K562 (cell line): ENCODE data around the gene GALNT7. TPM values are rescaled to one million over a fixed set of nuclear protein-coding genes. Genes with fewer than 3 reads are reported as not detected.

Experiments used
- CREM ChIP-seq: IDR thresholded peaks from 2 replicates; pipeline ENCODE4 v1.6.1; 2014; ENCODE audit warnings: antibody characterized with exemption, low read depth
- DACH1 ChIP-seq: fragments of 450-650 bp; IDR thresholded peaks from 2 replicates; pipeline ENCODE4 v1.6.1; 2018; ENCODE audit not compliant: partially characterized antibody
- ELF4 ChIP-seq: fragments of 450-650 bp; formaldehyde crosslinking; IDR thresholded peaks from 2 replicates; pipeline ENCODE4 v1.4.0; 2022; ENCODE audit warnings: missing genetic modification characterization
- FOXJ3 ChIP-seq: sonication (generic); formaldehyde crosslinking; IDR thresholded peaks from 2 replicates; pipeline ENCODE4 v1.4.0; 2020; ENCODE audit warnings: mild to moderate bottlenecking, missing genetic modification reagents
- GATA2 ChIP-seq: sonication (generic); formaldehyde crosslinking; IDR thresholded peaks from 2 replicates; pipeline ENCODE4 v1.4.0; 2020; ENCODE audit warnings: mild to moderate bottlenecking, missing genetic modification reagents
- HDAC1 ChIP-seq, 2 experiments: fragments of 450-650 bp; IDR thresholded peaks; 2 replicates each; pipeline ENCODE4 v1.6.1; 2016 to 2017; ENCODE audit warnings: inconsistent platforms in 1 of 2, mild to moderate bottlenecking in 1 of 2, moderate library complexity in 1 of 2
- NFE2 ChIP-seq: IDR thresholded peaks from 2 replicates; pipeline ENCODE4 v1.6.1; 2014; ENCODE audit warnings: antibody characterized with exemption, low read depth
- RCOR1 ChIP-seq, 2 experiments: IDR thresholded peaks; 2 replicates each; pipeline ENCODE4 v1.6.1; 2012; ENCODE audit warnings: low read depth in 2 of 2, low read length in 2 of 2, borderline replicate concordance in 1 of 2, improper control_type of control experiment in 1 of 2
- SMARCA4 ChIP-seq: fragments of 450-650 bp; IDR thresholded peaks from 2 replicates; pipeline ENCODE4 v1.6.1; 2016
- TAL1 ChIP-seq: fragments of 450-650 bp; IDR thresholded peaks from 2 replicates; pipeline ENCODE4 v1.6.1; 2016; ENCODE audit warnings: mild to moderate bottlenecking
- TCF3 ChIP-seq: sonication (generic); formaldehyde crosslinking; IDR thresholded peaks from 2 replicates; pipeline ENCODE4 v1.4.0; 2020; ENCODE audit warnings: mild to moderate bottlenecking, missing genetic modification reagents
- polyA plus RNA-seq, 8 experiments: library from polyadenylated mRNA; depleted of rRNA in 4 of 8; stranded (reverse) in 5 of 8; unstranded in 3 of 8; fragments of >200 nt; fragmentation: Nextera tagmentation in 2 of 8; fragmentation: Illumina TruSeq in 1 of 8; extraction: Ambion mirVana in 2 of 8; extraction: Trizol in 1 of 8; gene quantifications; 2 replicates each; pipeline versions ENCODE4 v1.2.1 to v1.2.3, GENCODE V29; 2011 to 2014; ENCODE audit warnings: inconsistent platforms in 1 of 8, missing spikeins in 1 of 8
- total RNA-seq, 7 experiments: library from RNA; depleted of rRNA in 6 of 7; stranded (reverse); fragments of >200 nt in 6 of 7; fragmentation: Illumina TruSeq in 2 of 7; extraction: Trizol in 2 of 7; gene quantifications; 2 replicates each; pipeline versions ENCODE4 v1.2.1 to v1.2.3, GENCODE V29; 2011 to 2021; ENCODE audit warnings: low replicate concordance in 1 of 7
- TF ChIP-seq, protein P1 (sequence below), 2 experiments: fragments of 450-650 bp; formaldehyde crosslinking in 1 of 2; IDR thresholded peaks; 2 replicates each; pipeline versions ENCODE4 v1.4.0 to v1.6.1; 2014 to 2020; ENCODE audit warnings: mild to moderate bottlenecking in 2 of 2, borderline replicate concordance in 1 of 2, low read depth in 1 of 2
- TF ChIP-seq, protein P2 (sequence below), 2 experiments: IDR thresholded peaks in 1 of 2; conservative IDR thresholded peaks in 1 of 2; 2 replicates each; pipeline ENCODE4 v1.6.1; 2016; ENCODE audit warnings: low read depth in 2 of 2, mild to moderate bottlenecking in 1 of 2, missing compliant biosample characterization in 1 of 2, missing genetic modification characterization in 1 of 2, moderate library complexity in 1 of 2

GALNT7 gene
- total and polyA plus RNA-seq, 9 of the 15 experiments (the other 6 are each of a cell fraction or from before 2014, with no cell fraction given): 16.7 to 38.7 (median 31.1) TPM

DNA sequence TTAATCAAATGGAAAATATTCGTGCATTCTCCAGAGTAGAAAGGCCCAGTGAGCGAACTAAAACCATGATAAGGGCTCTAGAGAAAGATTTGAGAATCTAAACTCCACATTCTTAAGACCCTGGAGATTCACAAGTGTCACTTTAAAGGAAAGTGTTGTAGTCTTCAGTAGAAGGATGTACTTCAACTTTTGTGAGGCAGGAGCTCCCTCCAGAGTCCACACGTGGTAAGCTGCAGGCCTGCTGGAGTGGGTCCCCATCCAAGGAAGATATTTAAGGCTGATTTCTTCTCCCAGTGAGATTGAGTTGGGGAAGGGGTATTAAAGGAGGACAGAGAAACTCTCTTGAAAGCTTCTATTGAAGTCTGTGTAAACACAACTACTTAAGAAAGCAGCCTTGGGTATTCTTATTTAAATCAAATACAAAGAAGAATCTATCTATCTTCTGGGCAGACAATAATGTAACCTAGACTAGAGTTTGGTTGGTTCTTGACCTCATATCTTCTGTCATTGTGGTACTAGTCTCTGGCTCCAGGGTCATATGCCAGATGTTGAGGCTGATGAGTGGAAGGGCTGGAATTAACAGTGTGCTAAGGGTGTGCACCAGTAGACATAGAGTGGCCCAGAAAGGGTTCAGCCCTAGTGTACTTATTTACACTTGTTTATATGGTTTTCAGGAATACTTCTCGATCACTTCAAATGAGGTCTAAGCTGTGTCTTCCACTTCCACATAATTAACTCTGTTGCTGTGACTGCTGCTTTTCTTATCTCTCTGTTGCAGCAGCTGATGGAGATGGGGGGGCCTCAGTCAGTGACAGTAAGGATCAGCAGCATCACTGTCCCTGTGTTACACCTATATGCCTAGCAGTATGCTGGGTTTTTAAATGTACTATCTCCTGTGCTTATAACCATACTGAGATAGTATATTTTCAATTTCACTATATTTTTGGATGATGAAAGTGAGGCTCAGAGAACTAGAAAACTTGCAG is 89.4 kb downstream of the GALNT7 start (continued):
- TF ChIP-seq, protein P1, sequence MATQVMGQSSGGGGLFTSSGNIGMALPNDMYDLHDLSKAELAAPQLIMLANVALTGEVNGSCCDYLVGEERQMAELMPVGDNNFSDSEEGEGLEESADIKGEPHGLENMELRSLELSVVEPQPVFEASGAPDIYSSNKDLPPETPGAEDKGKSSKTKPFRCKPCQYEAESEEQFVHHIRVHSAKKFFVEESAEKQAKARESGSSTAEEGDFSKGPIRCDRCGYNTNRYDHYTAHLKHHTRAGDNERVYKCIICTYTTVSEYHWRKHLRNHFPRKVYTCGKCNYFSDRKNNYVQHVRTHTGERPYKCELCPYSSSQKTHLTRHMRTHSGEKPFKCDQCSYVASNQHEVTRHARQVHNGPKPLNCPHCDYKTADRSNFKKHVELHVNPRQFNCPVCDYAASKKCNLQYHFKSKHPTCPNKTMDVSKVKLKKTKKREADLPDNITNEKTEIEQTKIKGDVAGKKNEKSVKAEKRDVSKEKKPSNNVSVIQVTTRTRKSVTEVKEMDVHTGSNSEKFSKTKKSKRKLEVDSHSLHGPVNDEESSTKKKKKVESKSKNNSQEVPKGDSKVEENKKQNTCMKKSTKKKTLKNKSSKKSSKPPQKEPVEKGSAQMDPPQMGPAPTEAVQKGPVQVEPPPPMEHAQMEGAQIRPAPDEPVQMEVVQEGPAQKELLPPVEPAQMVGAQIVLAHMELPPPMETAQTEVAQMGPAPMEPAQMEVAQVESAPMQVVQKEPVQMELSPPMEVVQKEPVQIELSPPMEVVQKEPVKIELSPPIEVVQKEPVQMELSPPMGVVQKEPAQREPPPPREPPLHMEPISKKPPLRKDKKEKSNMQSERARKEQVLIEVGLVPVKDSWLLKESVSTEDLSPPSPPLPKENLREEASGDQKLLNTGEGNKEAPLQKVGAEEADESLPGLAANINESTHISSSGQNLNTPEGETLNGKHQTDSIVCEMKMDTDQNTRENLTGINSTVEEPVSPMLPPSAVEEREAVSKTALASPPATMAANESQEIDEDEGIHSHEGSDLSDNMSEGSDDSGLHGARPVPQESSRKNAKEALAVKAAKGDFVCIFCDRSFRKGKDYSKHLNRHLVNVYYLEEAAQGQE (IDR thresholded peaks at IDR 0.05; ENCODE audit: borderline replicate concordance): peak; percentile 84
- TF ChIP-seq, protein P1 (CRISPR knock-in tag; IDR thresholded peaks at IDR 0.05; ENCODE audit: low read depth): no peak
- TF ChIP-seq TCF3 (CRISPR knock-in tag) (peak; percentile 86), ELF4 (CRISPR knock-in tag) (no peak), GATA2 (CRISPR knock-in tag) (peak; percentile 59), NFE2 (0 out of 2 replicates have a peak, but pooled peaks have one; percentile 7), DACH1 (peak; percentile 67), SMARCA4 (peak; percentile 64), HDAC1 (IDR thresholded peaks at IDR 0.05) (peak in 1 of 2 experiments; percentile 37; a peak in 1 of 4 replicates), RCOR1 (IDR thresholded peaks at IDR 0.05; ENCODE audit: borderline replicate concordance in 1 of 2, low read depth in 2 of 2, low read length in 2 of 2) (peak in 1 of 2 experiments; percentile 91; a peak in 1 of 4 replicates), TAL1 (peak; percentile 73), CREM (0 out of 2 replicates have a peak, but pooled peaks have one; percentile 14), FOXJ3 (CRISPR knock-in tag) (no peak)
- TF ChIP-seq, protein P2, sequence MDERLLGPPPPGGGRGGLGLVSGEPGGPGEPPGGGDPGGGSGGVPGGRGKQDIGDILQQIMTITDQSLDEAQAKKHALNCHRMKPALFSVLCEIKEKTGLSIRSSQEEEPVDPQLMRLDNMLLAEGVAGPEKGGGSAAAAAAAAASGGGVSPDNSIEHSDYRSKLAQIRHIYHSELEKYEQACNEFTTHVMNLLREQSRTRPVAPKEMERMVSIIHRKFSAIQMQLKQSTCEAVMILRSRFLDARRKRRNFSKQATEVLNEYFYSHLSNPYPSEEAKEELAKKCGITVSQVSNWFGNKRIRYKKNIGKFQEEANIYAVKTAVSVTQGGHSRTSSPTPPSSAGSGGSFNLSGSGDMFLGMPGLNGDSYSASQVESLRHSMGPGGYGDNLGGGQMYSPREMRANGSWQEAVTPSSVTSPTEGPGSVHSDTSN (CRISPR knock-in tag; IDR thresholded peaks at IDR 0.05; ENCODE audit: low read depth): no peak
- TF ChIP-seq, protein P2 (tag; conservative IDR thresholded peaks at IDR 0.05; ENCODE audit: low read depth): peak; percentile 33; the same call in 1 of the 2 replicates
